NCI-H1930 (cell line): ENCODE measurements around the gene CHAF1A.

Source experiments
- DNase-seq, 2 experiments: peaks; one replicate each; lab custom pipeline; 2025; lab: John Stamatoyannopoulos, UW

CHAF1A gene

DNA sequence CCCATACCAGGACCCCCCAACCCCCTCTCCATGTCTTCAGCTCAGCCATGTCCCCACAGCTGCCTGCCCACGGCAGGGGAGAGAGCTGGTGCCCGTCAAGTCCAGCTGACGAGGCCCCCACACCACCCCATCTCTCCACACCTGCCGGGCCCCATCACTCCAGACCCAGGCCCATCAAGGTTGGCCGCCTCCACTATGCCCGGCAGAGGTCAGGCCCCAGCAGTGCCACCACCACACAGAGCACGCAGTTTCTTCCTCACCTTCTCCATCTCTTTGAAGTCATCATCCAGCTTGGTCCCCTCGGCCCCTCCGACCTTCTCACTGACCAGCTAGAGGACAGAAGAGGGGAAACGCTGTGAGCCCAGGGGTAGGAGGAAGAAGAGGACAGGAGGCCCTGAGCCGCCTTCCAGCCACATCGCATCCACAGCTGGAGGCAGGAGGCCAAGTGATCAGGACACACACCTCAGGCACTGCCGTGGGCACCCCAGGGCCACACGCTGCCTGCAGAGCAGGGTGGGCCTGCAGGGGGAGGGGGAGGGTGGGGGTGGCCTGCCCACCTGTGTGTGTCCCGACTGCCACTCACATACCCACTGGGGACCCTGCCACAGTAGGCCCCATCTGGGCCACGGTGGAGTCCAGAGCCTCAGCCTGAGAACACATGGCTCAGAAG, 35.6 kb upstream of the CHAF1A start:
- no peak for DNase-seq

DNA sequence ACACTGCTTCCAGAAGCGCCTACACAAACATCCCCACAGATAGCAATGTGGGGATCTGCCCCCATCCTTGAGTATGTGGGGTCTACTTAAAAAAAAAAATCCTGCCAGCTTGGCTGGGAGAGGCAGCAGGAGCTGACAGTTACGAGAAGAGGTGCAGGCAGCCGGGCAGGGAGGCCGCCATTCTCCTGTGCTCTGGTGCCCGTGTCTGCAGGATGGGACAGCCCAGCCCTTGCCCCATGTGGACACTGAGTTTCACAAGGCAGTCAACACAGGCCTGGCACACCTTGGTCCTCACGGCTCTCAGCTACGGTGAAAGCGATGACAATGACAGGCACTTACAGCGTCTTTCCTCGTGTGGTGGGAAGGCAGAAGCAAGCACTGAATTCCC, 35.1 kb upstream of the CHAF1A start:
- DNase-seq = no peak

DNA sequence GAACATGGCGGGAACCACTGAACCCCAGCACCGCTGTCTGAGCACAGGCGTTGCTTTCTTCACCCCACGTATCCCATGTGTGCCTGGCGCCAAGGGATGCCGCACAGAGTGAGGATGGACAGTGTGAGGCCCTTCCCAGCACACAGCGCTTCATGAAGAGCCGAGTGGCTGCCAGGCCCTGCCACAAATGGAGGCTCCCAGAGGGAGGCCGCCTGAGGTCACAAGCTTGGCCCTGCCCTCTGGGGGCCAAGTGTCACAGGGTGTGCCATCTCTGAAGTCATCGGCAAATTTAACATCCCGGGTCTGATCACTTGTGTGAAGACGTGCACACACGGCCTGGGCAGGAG, 34.7 kb upstream of the CHAF1A start:
- no peak for DNase-seq

DNA sequence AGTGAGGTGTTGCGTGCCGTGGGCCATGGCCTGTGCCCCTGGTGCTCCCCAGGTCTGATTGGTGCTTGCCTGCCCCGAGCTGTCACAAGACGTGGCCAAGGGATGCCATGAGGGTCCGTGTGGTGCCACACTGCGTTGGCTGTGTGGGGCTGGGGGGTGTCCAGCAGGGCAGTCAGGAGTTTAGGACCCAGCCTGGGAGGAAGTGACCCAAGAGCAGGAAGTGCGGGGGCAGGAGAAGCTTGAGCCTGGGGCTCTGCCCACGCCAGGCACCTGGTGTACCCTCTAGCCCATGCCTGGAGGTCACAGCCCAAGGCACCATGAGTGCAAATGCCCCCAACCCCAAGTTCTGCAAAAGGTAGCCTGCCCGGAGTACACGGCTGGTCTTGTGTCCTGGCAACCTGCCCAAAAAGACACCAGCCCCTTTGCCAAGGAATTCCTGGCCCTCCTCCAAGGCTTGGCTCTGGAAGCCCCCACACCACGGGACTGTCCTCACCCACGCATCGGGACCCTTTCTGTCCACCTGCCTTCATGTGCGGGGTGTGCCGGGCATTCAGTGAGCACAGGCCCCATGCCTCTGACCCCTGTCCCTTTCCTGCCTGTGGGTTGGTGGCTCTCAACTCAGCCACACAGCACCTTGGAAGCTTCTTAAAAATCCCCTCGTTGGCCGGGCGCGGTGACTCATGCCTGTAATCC, 34.2 kb upstream of the CHAF1A start:
- no peak for DNase-seq

DNA sequence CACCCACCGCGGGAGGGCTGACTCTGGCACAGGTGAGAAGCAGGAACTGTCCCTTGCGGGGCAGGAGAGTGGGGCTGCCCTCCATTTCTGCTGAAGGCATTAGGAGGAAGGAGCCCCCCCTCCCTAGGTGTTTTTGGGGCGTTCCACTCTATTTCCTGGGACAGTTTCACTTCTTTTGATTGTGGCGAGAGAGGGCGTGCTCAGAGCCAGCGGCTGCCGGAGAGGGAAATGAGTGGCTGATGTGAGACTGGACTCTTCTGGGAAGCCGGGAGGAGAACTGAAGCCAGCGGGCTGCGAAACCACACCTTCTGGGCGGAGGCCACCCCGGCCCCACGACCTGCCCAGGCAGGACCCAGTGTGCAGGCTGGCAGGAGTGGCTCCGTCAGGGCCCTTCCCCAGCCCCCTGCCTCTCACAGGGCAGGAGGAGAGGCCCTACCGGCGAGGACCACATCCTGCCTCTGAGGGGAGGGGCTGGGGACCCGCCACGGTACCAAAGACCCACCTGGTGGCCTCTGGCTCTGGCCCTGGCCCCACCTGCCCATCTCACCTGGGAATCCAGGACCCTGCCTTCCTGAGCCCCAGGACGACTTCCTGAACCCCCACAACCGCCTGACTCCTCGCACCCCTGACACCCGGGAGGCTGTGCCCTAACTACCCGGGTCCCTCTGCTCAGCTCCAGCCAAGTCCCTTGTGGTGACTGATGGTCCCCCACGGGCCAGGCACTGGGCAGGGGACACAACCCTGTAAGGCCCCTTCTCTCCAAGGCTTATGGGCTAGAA, 33.1 kb upstream of the CHAF1A start:
- no peak for DNase-seq

DNA sequence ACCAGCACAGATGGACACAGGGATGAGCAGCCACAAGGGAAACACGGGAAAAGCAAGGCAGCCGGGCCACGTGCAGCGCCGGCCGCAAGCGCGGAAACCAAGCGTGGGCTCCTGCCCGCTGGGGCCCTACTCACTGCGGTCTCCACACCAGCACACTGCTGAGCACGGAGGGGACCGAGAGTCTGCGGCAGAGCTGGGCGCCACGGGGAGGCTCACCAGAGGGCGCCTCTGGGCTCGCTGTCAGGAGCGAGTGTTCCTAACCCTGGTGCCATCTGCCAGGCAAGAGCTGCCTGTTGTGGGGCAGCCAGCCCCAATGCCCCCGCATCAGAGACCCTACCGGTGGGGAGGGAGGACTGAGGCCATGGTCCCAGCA, 32.6 kb upstream of the CHAF1A start:
- DNase-seq = no peak

DNA sequence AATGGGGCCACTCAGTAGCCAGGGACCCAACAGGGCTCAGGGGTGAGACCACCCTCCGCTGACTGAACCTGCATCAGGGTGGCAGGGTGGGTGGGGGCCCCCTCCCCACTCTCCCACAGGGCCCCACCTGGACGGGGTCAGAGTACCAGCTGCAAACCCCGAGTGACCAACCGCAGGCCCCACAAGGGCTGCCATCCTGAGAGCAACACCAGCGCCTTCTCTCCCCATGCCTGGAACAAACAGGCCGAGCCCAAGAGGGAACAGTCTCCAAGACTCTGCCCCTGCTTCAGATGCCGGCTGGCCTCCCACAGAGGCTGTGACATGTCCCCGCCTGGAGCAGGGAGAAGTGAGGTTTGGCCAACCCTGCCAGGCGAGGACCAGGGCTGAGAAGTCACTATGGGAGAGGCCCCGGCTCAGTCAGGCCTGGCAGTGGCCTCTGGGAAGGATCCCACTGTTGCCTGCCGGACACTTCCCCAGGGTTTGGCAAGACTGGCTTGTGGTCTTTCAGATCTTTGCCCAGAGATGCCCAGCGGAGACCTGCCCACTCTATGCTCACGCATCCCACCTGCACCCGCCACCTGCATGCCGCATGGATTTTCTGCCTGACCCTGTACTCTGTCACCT, 31.9 kb upstream of the CHAF1A start:
- no peak for DNase-seq

DNA sequence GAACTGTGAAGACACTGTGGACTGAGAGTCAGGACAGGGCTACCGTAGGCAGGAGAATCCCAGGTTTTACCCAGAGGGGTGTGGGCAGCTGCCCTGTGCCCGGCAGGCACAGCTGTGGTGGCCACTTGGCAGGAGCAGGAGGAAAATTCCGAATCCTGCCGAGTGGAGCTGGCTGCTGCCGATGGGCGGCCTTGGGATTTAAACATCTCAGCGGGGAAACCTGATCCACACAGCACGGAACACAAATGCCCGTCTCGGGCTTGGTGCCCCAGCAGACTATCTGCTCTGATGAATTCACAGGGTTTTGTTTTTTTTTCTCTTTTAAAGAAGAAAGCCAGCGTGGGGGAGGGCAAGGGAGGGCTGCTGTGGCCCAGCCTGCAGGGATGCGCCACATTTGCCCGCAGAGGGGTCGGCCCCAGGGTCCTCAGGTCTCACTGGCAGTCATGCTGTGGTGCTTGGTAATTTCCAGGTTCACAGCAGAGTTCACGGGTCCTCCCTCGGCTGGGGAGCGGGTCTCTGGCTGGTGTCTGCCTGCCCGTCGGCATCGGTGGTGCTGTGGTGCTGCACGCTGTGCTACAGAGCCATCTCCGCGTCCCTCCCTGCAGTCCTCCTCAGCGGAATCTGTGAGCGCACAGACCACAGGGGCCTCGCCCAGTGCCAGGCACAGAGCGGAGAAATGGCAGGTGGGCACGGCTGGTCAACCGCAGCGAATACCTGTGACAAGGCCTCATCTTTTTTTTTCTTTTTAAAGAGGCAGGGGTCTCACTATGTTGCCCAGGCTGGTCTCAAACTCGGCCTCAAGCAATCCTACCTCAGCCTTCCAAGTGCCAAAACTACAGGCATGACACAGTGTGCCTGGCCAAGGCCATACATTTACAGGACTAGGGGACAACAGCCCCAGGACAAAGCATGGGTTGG, 30.9 kb upstream of the CHAF1A start:
- DNase-seq = no peak

DNA sequence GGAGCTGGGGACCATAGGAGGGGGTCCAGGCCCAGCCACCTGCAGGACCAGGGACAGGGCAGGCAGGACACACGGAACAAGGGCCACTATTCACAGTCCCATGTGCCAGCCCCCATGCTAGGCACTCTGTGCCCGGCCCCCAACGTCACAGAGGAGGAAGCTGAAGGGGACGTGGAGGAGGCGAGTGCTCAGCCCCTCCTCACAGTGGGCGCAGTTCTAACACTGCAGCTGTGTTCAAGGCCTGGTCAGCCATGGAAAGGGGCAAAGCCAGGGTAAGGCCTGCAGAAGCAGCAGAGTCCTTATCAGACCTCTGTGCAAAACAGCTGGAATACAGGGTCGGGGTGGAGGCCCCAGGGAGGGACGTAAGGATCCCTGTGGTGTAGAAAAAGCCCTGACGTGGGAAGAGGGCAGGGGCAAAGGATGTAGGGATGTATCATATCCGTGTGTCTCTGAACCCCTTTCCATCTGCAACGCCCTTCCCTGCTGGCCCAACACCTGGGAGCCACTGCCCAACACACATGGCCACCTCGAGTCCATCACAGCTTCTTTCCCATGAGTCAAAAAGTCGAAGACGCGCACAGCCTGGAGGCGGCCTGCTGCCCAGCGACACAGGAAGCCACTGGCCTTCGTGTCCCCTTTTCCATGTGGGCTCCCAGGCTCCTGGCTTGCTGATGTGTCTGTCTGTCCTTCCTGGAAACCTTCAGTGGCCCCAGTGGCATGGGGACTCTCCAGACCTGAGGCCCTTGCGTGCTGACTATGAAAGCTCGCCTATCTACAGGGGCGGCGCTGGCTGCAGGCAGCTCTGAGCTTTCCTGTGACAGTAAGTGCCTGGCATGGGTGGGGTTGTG, 30.1 kb upstream of the CHAF1A start:
- DNase-seq = no peak

DNA sequence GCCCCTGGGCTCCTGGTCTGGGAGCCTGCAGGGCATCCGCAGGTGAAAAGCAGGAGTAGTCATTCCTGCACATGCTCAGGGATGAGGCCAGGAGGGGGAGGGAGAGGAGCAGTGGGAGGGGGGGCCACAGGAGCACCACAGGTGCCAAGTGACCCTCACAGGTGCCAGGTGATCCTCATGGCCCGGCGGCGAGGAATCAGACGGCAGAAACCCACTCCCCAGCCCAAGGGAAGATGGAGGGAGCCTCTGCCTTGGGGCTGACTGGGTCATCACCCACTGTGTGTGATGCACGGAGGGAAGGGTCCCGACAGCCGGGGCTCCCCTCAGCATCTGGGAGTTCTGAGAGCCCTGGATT, 29.4 kb upstream of the CHAF1A start:
- no peak for DNase-seq

DNA sequence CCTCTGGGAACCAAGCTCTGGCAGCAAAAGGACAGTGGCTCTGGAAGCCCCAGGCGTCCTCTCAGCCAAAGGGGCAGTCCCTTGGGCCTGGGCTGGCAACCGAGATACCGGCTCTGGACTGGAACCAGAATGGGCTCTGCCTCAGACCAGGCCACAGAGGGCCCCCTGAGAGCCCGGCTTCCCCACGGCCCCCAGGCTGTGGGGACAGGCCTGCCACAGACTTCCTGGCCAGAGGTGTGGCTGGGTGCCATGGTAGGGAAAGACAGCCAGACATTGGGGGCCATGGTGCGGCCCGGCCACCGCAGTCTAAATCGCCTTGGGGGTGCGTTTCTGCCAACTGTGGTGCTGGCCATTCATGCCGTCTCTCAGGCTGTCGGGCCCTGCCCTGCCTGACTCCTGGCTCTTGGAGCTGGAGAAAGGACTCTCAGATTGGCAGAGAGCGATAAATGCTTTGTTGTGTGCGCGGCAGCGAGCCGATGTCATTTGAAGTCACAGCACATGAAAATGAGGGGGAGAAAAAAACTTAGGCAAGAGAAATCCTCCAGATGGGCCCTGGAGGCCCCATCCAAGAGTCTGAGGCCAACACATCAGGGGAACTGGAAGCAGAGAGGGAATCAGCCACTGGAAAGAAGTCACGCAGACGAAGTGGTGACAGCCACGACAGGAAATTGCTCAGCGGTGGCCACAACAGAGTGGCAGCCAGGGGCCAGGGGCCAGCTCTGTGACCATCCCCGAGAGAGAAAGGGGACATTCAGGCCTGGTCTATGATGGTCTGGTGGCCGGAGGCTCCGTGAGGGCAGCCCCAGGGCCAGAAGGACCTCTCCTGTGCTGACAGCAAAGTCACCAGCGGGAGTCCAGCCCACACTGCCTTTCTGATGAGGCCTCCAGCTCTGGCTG, 28.6 kb upstream of the CHAF1A start:
- no peak for DNase-seq

DNA sequence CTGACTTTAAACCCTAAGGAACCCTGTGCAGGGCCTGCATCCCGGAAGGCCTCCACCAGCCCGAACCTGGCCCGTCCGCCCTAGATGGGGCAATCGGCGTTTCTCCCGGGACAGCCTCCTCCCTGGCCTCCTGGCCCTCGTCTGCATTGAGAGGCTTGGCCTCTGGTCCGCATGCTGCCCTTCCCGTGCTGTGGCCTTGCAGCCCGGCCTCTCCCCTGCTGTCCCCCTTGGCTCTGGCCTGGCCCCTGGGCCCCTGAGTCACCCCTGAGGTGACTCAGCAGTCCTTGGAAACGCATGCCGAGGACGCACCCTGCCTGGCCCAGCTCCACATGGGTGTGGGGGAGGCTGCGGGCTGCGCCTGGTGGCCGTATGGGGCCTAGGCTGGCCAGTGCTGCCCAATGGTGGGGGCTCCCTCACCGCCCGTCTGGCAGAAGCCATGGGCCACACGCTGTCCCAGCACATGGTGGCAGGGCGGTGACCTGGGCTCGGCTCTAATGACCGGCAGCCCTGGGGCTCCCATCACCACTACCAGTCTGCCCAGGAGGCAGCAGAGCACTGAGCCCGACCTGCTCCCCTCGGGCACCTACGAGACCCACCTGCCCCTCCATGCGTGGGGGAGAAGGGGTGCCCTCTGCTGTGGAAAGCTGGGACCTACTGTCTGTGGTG, 27.8 kb upstream of the CHAF1A start:
- DNase-seq = no peak

DNA sequence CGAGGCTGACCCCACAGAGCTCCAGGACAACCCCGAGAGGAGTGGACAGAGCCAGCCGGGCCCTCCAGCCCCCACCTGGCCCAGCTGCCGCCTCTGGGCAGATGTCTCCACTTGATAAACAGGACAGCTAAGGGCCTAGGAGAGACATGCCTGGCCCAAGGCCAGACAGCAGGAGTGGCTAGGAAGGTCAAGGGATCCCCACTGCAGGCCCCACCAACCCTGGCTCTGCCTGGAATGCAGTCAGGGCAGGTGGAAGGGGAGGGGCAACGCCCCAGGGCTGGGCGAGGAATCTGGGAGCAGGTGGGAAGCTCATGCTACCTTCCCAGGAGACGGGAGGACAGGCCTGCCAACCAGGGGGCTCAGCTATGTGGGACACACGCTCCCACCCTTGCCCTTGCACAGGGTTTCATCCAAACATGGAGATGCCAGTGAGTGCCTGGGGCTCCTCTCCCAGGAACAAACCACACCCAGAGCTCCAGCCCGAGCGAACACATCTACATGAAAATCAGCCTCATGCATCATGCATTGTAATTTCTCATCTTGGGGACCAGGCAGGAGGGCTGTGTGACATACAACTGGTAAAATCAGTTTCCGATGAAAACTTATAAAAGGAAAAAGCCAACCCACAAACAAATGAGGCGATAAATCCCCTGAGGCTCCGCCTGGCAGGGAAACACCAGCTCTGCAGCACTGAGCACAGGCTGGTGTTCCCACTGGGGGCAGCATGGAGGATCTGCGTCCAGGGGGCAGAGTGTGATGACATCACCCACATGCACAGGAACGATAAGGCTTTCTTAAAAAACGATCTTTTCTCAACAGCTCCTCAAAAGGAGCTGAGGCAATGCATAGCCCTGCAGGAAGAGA, 27.0 kb upstream of the CHAF1A start:
- no peak for DNase-seq

DNA sequence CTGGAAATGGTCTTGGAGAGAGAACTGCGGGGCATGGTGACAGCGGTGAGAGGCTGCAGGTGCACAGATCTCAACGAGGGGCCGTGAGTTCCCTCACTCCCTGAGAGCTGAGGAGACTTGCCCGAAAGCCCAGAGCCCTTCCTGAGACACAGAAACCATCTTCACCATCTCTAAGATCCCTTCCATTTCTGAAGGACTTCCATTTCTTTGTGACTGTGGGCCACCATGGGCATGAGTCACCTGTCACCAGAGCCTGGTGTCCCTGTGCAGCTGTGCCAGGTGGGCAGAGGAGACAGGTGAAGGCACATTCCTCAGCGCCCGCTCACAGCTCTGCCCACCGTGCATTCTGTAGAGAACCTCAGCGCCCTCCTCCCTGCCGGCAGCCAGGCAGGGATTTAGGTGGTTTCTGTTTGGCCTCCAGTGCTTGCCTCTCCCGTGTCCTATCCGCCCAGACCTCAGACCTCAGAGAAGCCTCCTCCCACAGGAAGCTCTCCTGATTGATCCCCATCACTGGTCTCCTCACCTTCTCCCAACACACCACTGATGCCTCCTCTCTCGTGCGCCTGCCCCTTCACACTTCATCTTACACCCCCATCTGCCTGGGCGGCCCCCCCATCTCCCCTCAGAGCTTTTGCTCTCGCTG, 26.3 kb upstream of the CHAF1A start:
- no peak for DNase-seq

DNA sequence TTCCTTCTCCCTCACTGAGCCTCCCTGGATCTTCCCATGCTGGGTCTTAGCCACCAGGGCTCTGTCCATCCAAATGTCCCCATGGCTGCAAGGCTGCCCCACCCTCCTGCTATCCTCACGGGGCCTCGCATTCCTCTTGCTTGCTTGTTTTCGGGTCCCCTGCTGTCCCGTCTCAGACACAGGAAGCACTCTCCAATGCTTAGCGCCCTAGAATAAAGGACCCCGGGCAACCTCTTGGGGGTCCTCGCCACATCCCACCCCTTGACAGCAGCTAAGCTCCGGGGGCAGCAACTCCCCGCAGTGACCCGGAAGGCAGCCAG, 25.8 kb upstream of the CHAF1A start:
- no peak for DNase-seq

DNA sequence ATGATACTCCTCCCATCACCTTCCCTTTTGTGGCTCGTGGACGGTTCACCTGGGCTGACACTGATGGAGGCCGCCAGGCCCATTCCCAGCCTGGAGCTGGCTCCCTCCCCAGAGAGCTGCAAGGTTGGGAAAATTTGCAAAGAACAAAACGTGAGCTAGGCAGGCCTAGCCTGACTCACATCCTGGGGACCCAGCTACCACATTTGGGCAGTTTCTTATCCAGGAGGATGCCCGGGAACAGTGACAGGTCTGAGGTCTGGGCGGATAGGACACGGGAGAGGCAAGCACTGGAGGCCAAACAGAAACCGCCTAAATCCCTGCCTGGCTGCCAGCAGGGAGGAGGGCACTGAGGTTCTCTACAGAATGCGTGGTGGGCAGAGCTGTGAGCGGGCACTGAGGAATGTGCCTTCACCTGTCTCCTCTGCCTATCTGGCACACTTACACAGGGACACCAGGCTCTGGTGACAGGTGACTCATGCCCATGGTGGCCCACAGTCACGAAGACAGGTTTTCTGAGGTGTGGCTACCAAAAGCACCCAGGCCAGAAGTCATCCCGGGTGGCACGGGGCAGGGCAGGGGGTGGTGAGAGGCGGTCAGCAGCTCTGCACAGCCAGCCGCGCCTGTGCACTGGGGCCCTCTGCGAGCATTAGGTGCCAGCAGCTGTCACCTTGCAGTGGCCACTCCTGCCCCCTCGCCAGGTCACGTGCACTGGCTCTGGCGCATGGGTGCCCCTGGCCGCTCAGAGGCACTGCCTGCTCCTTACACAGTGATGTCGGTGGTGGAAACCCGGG, 25.3 kb upstream of the CHAF1A start:
- no peak for DNase-seq

DNA sequence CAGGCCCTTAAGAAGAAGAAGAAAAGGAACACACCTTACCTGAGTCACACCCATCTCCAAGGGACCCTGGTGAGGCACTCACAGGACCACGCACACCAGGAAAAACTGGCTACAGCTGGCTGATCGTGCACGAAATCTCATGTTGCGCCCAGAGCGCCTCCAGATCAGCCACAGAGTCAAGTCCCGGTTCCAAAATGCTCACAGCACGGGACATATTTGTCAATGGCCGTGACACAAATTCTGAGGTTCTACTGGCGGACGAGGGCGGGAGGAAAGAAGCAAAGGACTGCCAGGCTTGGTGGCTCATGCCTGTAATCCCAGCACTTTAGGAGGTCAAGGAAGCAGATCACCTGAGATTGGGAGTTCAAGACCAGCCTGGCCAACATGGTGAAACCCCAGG, 23.6 kb upstream of the CHAF1A start:
- no peak for DNase-seq
